ENCODE measurements around the gene SYTL4.

SYTL4 gene

DNA sequence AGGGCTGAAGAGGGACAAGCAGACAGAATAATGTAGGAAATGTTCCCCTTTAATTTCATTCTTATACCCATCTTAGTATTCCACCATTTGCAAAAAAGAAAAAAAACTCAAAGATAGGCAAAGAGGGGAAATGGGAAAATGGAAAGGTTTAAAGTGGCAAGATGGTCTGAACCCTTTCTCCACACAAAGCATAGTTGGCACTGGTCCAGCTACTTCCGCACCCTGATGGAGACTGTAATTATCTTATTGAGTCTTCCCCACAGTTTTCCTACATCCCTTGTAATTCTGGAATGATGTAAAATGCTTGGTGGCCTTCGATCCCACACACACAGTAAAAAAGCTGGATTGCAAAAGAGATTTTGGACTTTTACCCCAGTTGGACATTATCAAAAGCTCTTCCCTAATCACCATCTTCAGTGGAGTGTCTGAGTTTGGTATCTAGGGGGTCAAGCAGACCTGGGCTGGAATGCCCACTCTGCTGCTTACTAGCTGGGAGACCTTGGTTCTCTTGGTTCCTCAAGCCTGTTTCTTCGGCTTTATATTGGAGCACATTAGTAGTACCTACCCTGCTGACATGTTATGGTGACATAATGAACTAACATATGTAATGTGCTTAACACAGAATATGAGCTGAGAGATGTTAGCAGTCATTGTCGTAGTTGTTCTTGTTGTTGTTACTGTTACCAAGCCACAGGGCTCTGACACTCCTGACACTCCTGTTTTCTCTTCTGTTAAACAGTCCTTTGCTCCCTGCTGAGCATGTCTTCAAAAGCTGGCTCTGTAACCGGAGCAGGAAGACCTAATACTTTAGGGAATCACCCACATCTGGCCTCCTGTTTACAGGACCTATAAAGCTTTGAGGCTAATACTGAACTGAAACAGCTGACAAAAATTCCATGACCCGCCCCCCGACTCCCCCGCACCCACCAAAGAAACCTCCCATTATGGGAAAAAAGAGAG lies 83.2 kb downstream of the SYTL4 start:
- Histone ChIP-seq H3K9me3 (ENCODE audit: control insufficient read depth, insufficient read depth, low read length) (no peaks in the 10 kb centered on the region), H3K36me3 (ENCODE audit: control insufficient read depth, insufficient read depth, low read length) (no peaks in the 10 kb centered on the region), H3K4me1 (ENCODE audit: control insufficient read depth, insufficient read depth, low read length) (peaks cover 3% of the 10 kb centered on the region; the same call in 1 of the 2 replicates), H3K27me3 (ENCODE audit: control insufficient read depth, insufficient read depth, low read length) (no peaks in the 10 kb centered on the region), H3K27ac (ENCODE audit: low read length) (no peak overlapping the region), H3K4me3 (ENCODE audit: low read length) (no peak overlapping the region)
- no CpG with 5 or more reads among the region's 8 CpGs for WGBS (ENCODE audit: insufficient coverage, insufficient read length)
- no peak for DNase-seq (ENCODE audit: low read depth, low spot score)

DNA sequence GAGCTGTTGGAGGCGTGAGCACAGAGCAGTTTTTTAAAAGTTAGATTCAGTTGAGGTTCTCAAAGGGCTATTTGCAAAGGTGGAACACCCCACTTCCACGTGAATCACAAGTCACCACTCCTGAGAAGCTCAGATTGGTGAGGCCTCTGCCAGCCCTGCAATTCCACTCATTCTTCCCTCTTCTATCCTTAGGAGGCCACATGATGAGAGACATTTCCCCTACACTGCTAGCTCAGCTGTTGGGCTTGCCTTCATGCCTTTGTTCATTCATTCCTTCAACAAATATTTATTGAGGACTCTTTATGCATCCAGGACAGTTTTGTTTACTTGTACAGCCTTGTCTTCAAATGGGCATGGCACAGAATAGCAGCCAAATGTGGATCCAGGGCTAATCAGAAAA lies 84.2 kb downstream of the SYTL4 start:
- Histone ChIP-seq H3K4me3 (ENCODE audit: low read length) (no peak overlapping the region), H3K27me3 (ENCODE audit: control insufficient read depth, insufficient read depth, low read length) (no peaks in the 10 kb centered on the region), H3K27ac (ENCODE audit: low read length) (no peak overlapping the region), H3K9me3 (ENCODE audit: control insufficient read depth, insufficient read depth, low read length) (no peaks in the 10 kb centered on the region), H3K4me1 (ENCODE audit: control insufficient read depth, insufficient read depth, low read length) (peaks cover 3% of the 10 kb centered on the region; the same call in 1 of the 2 replicates), H3K36me3 (ENCODE audit: control insufficient read depth, insufficient read depth, low read length) (no peaks in the 10 kb centered on the region)
- DNase-seq (ENCODE audit: low read depth, low spot score): no peak
- WGBS (ENCODE audit: insufficient coverage, insufficient read length): no CpG with 5 or more reads among the region's 2 CpGs

GRCh38 chrX:100647095-100647494 lies 84.8 kb downstream of the SYTL4 start:
- no peak for DNase-seq (ENCODE audit: low read depth, low spot score)
- Histone ChIP-seq H3K9me3 (ENCODE audit: control insufficient read depth, insufficient read depth, low read length) (no peaks in the 10 kb centered on the region), H3K4me1 (ENCODE audit: control insufficient read depth, insufficient read depth, low read length) (peaks cover 3% of the 10 kb centered on the region; the same call in 1 of the 2 replicates), H3K36me3 (ENCODE audit: control insufficient read depth, insufficient read depth, low read length) (no peaks in the 10 kb centered on the region), H3K27ac (ENCODE audit: low read length) (no peak overlapping the region), H3K4me3 (ENCODE audit: low read length) (no peak overlapping the region), H3K27me3 (ENCODE audit: control insufficient read depth, insufficient read depth, low read length) (no peaks in the 10 kb centered on the region)
- WGBS (ENCODE audit: insufficient coverage, insufficient read length): no CpG with 5 or more reads among the region's 1 CpG

DNA sequence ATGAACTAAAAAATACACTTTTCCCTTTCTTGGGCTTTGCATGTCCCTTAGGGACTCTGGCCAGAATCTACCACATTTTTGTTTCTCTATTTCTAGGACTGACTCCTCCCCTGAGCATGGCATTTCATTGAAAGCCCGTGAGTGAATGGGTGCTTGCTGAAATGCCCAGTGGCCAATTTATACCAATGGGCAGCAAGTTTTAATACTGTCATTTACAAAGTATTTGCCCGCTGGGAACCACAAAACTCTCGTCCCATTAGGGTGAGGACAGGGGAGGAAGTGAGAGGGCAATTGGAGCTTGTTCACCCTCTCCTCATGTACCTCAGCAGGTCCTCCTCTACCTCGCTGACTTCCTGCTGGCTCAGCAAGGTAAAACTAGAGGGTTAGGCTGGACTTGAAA lies 86.8 kb downstream of the SYTL4 start:
- no CpG with 5 or more reads among the region's 4 CpGs for WGBS (ENCODE audit: insufficient coverage, insufficient read length)
- Histone ChIP-seq H3K27me3 (ENCODE audit: control insufficient read depth, insufficient read depth, low read length) (no peaks in the 10 kb centered on the region), H3K4me3 (ENCODE audit: low read length) (no peak overlapping the region), H3K36me3 (ENCODE audit: control insufficient read depth, insufficient read depth, low read length) (no peaks in the 10 kb centered on the region), H3K9me3 (ENCODE audit: control insufficient read depth, insufficient read depth, low read length) (no peaks in the 10 kb centered on the region), H3K27ac (ENCODE audit: low read length) (no peak overlapping the region), H3K4me1 (ENCODE audit: control insufficient read depth, insufficient read depth, low read length) (peaks cover 3% of the 10 kb centered on the region; the same call in 1 of the 2 replicates)
- DNase-seq (ENCODE audit: low read depth, low spot score): no peak

DNA sequence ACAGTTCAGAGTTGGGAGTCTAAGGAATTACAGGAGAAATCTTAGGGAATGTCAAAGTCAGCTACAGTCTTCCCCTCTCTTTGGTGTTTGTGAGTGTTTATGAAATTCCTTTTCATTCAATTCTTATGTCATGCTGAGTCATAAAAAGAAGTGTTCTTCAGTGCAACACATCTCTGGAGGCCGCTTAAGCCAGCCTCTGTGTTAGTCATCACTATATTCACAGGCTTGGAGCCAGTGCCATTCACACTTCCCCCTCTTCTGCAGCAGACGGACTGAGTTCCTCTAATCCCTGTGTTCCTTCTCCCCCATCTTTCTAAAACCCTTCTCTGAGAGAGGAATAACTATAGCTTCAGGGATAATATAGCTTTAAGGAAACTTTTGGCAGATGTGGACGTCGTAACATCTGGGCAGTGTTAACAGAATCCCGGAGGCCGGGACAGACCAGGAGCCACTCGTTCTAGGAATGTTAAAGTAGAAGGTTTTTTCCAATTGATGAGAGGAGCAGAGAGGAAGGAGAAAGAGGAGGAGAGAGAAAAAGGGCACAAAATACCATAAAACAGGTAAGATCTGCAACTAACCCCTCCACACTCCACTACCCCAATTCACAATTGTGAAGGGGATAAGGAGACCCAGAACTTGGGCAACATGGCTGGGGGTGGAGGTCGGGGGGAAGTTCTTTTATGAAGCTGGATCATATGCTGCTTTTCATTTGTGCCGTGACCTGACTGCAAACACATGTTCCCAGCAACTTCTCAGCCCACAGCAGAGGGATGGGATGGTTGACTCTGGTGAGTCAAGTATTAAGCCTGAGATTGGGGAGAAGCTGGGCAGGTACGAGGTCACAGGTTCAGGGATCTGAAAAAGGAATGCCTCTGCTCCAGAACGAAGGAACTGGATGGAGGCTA lies 87.7 kb downstream of the SYTL4 start, which contains the start of gene SRPX2:
TSS of gene SRPX2 (plus strand) at position 244 of the 905 bp plus-strand sequence. CDS start 2,124 bp downstream, outside the sequence.
- no peak for DNase-seq (ENCODE audit: low read depth, low spot score)
- Histone ChIP-seq H3K9me3 (ENCODE audit: control insufficient read depth, insufficient read depth, low read length) (no peaks in the 10 kb centered on the region), H3K27me3 (ENCODE audit: control insufficient read depth, insufficient read depth, low read length) (no peaks in the 10 kb centered on the region), H3K4me1 (ENCODE audit: control insufficient read depth, insufficient read depth, low read length) (peaks cover 1% of the 10 kb centered on the region; the same call in 1 of the 2 replicates), H3K4me3 (ENCODE audit: low read length) (no peak within 1 kb of the TSS), H3K36me3 (ENCODE audit: control insufficient read depth, insufficient read depth, low read length) (no peaks in the 10 kb centered on the region), H3K27ac (ENCODE audit: low read length) (no peak within 1 kb of the TSS)
- WGBS (ENCODE audit: insufficient coverage, insufficient read length): no CpG with 5 or more reads among the region's 11 CpGs

DNA sequence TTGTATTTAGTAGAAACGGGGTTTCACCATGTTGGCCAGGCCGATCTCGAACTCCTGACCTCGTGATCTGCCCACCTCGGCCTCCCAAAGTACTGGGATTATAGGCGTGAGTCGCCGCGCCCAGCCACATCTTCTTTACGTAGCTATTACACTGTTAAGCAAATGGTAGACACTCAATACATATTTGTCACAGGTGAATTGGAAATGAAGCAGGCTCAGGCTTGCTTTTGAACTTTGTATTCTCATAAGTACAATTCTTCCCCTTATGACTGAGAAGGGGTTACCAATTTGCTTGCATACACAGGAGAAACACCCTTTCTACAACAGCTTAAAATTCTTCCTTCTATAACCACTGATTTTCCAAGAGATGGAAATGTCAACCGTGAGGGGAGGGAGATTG lies 88.7 kb downstream of the SYTL4 start:
- Histone ChIP-seq H3K4me3 (ENCODE audit: low read length) (no peak overlapping the region), H3K4me1 (ENCODE audit: control insufficient read depth, insufficient read depth, low read length) (peaks cover 1% of the 10 kb centered on the region; the same call in 1 of the 2 replicates), H3K36me3 (ENCODE audit: control insufficient read depth, insufficient read depth, low read length) (no peaks in the 10 kb centered on the region), H3K27me3 (ENCODE audit: control insufficient read depth, insufficient read depth, low read length) (no peaks in the 10 kb centered on the region), H3K9me3 (ENCODE audit: control insufficient read depth, insufficient read depth, low read length) (no peaks in the 10 kb centered on the region), H3K27ac (ENCODE audit: low read length) (no peak overlapping the region)
- WGBS (ENCODE audit: insufficient coverage, insufficient read length): no CpG with 5 or more reads among the region's 11 CpGs
- no peak for DNase-seq (ENCODE audit: low read depth, low spot score)

GRCh38 chrX:100642290-100642689 lies 89.6 kb downstream of the SYTL4 start:
- WGBS (ENCODE audit: insufficient coverage, insufficient read length): 100% methylated on average over 1 of the region's 3 CpGs

DNA sequence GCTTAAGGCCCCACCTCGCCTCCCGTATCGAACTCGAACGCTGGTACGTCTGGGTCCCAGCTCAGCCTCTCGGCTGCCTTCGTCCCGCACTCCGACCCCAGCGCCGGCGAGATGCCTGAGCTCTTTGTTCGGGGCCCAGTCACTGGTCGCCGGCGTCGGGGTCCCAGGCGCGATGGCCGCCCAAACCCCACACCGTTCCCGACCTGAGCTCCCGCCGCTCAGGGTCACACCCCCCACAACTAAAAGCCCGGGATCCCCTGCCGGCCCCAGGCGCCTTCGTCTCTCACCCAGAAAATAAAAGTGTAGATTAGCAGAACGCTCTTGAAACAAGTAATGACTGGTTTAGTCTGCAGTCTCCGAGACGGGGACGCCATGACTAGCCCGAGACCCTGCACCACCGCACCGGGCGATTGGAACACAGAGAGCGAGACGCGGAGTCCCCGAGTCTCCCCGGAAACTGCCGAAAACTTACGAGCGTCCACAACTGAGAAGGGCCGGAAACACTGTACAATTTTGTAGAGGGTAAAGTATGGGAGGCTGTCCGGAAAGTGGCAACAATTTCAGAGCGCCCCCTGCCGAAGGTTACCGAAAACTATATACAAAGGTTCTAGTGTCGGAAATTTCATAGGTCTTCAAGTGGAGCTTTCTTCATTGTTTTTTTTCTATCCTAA lies 95.5 kb downstream of the SYTL4 start, which contains the start of gene TSPAN6:
TSS of gene TSPAN6 (minus strand) at position 486 of the 671 bp plus-strand sequence. CDS start at position 374, 112 bp downstream.
- Histone ChIP-seq H3K36me3 (ENCODE audit: control insufficient read depth, insufficient read depth, low read length) (no peaks in the 10 kb centered on the region; the same call in 1 of the 2 replicates), H3K4me3 (ENCODE audit: low read length) (peak within 1 kb of the TSS; percentile 52), H3K27me3 (ENCODE audit: control insufficient read depth, insufficient read depth, low read length) (no peaks in the 10 kb centered on the region), H3K9me3 (ENCODE audit: control insufficient read depth, insufficient read depth, low read length) (no peaks in the 10 kb centered on the region), H3K27ac (ENCODE audit: low read length) (no peak within 1 kb of the TSS), H3K4me1 (ENCODE audit: control insufficient read depth, insufficient read depth, low read length) (no peaks in the 10 kb centered on the region; the same call in 1 of the 2 replicates)
- WGBS (ENCODE audit: insufficient coverage, insufficient read length): no CpG with 5 or more reads among the region's 51 CpGs
- DNase-seq (ENCODE audit: low read depth, low spot score): no peak

More at GRCh38 chrX:100642290-100642689, 89.6 kb downstream of the SYTL4 start:
- Histone ChIP-seq H3K36me3 (ENCODE audit: control insufficient read depth, insufficient read depth, low read length) (no peaks in the 10 kb centered on the region), H3K4me1 (ENCODE audit: control insufficient read depth, insufficient read depth, low read length) (no peaks in the 10 kb centered on the region; the same call in 1 of the 2 replicates), H3K27ac (ENCODE audit: low read length) (no peak overlapping the region), H3K9me3 (ENCODE audit: control insufficient read depth, insufficient read depth, low read length) (no peaks in the 10 kb centered on the region), H3K4me3 (ENCODE audit: low read length) (no peak overlapping the region), H3K27me3 (ENCODE audit: control insufficient read depth, insufficient read depth, low read length) (no peaks in the 10 kb centered on the region)
- no peak for DNase-seq (ENCODE audit: low read depth, low spot score)

DNA sequence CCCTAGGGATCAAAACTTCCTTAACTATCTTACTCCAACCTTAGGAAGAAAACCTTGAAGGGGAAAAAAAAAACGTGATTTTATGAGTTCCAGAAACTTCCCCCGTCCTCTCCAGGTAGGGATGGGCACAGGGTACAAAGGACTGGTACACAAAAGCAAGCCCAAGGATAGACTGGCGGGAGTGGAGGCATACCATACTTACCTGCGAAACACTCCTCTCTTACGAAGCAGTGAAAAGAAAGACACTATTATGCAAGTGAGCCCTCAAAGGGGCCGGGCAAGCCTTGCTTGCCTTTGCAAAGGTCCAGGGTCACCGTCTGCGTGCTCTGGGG lies 96.0 kb downstream of the SYTL4 start:
- WGBS (ENCODE audit: insufficient coverage, insufficient read length): no CpG with 5 or more reads among the region's 8 CpGs
- Histone ChIP-seq H3K4me3 (ENCODE audit: low read length) (peak overlapping the region; percentile 52; the same call in 1 of the 2 replicates), H3K27ac (ENCODE audit: low read length) (no peak overlapping the region), H3K4me1 (ENCODE audit: control insufficient read depth, insufficient read depth, low read length) (no peaks in the 10 kb centered on the region; the same call in 1 of the 2 replicates), H3K27me3 (ENCODE audit: control insufficient read depth, insufficient read depth, low read length) (no peaks in the 10 kb centered on the region), H3K36me3 (ENCODE audit: control insufficient read depth, insufficient read depth, low read length) (no peaks in the 10 kb centered on the region; the same call in 1 of the 2 replicates), H3K9me3 (ENCODE audit: control insufficient read depth, insufficient read depth, low read length) (no peaks in the 10 kb centered on the region)
- DNase-seq (ENCODE audit: low read depth, low spot score): no peak

Measured in iPS DF 6.9 (cell line).